ENCODE data around the gene RPL29.

- TF ChIP-seq REST (IDR thresholded peaks at IDR 0.05; ENCODE audit: insufficient read depth in 1 of 2, low read depth in 2 of 2, low read length in 1 of 2) (no peak), CTCF (IDR thresholded peaks at IDR 0.05) (peak; percentile 66), POLR2AphosphoS5 (IDR thresholded peaks at IDR 0.05; ENCODE audit: low read depth, low read length) (no peak), SIN3A (IDR thresholded peaks at IDR 0.05; ENCODE audit: borderline replicate concordance, insufficient read depth, low read depth, low read length) (no peak), TCF7L2 (IDR thresholded peaks at IDR 0.05; ENCODE audit: low read depth, low read length) (no peak)
These were observed 21.3 kb downstream of the RPL29 start for GRCh38 chr3:51974277-51974962.

All from Panc1 (cell line).